Activated naive CD8-positive, alpha-beta T cell treated with anti-CD3 and anti-CD28 coated beads for 36 hours (primary cell): ENCODE measurements around the gene B3GNT9. TPM values are rescaled to one million over a fixed set of nuclear protein-coding genes. Genes with fewer than 3 reads are reported as not detected.
"Not testable (repeated sequence)": the region's sequence is repeated elsewhere in the genome, so short reads cannot be mapped to it uniquely, and the experiment has no call there.

ENCODE experiments used
- DNase-seq: peaks from one replicate; pipeline ENCODE4 v3.0.0; 2021
- H3K27ac Mint-ChIP-seq: one replicate; pipeline ENCODE4 v1.8.0; 2022; ENCODE audit warnings: mild to moderate bottlenecking, moderate library complexity, mixed read lengths
- H3K27me3 Mint-ChIP-seq: one replicate; pipeline ENCODE4 v1.8.0; 2022; ENCODE audit warnings: mild to moderate bottlenecking, mixed read lengths
- H3K36me3 Mint-ChIP-seq: one replicate; pipeline ENCODE4 v1.8.0; 2021; ENCODE audit warnings: mild to moderate bottlenecking, mixed read lengths
- H3K4me1 Mint-ChIP-seq: one replicate; pipeline ENCODE4 v1.8.0; 2021; ENCODE audit warnings: mixed read lengths
- H3K4me3 Mint-ChIP-seq: one replicate; pipeline ENCODE4 v1.8.0; 2022; ENCODE audit warnings: mild to moderate bottlenecking, moderate library complexity, mixed read lengths
- H3K9me3 Mint-ChIP-seq: one replicate; pipeline ENCODE4 v1.8.0; 2022; ENCODE audit warnings: mixed read lengths
- total RNA-seq, 2 experiments: library from RNA; stranded (reverse); gene quantifications; one replicate each; pipeline ENCODE4 v1.2.3, GENCODE V29; 2021

The B3GNT9 gene
- total RNA-seq, 2 experiments from 2014 or later: 1.5 to 1.7 TPM

DNA sequence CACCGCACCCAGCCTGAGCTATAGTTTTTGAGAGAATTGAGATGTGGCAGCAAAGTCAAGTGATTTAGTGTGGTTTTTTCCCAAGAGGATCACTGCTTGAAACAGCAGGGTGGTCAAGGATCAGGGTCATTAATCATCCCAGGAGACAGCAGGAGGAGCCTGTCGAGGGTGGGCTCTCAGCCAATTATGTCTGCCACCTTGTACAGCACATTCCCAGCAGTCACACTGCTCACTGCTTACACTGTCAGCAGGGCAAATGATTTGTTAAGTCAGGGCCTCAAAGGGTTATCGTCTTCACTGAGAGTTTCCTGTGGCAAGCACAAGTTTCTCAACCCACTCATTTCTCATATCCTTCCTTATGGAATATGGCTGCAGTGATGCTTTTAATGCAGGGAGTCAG, 13.2 kb downstream of the B3GNT9 start:
- H3K36me3 Mint-ChIP-seq: peaks cover 35% of the 10 kb centered on the region

DNA sequence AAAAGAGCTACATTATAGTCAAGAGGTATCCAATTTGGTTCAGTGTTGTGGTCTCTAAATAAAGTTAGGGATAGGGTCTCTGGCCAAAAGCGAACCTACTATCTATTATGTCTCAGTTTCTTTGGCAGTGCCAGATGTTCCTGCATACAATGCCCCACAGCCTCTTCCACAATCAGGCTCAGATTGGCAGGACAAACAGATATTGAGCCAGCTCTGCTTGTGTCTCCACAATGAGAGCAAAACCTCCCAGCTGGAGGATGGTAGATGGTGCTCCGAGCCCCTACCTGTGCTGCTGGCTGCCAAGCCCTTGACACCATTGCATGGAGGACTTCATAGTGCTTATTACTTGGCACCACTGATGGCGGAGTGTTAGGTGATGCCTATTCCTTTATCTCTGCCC, 21.4 kb downstream of the B3GNT9 start:
- H3K27me3 Mint-ChIP-seq: no peaks in the 10 kb centered on the region
- H3K27ac Mint-ChIP-seq: no peak overlapping the region
- no peaks in the 10 kb centered on the region for H3K9me3 Mint-ChIP-seq
- no peak overlapping the region for H3K4me3 Mint-ChIP-seq
- no peaks in the 10 kb centered on the region for H3K4me1 Mint-ChIP-seq
- DNase-seq: no peak
- H3K36me3 Mint-ChIP-seq: peaks cover 23% of the 10 kb centered on the region

More for the DNA sequence above, 13.2 kb downstream of the B3GNT9 start:
- no peak for DNase-seq
- H3K9me3 Mint-ChIP-seq: no peaks in the 10 kb centered on the region
- H3K27me3 Mint-ChIP-seq: no peaks in the 10 kb centered on the region
- H3K4me3 Mint-ChIP-seq: no peak overlapping the region
- H3K4me1 Mint-ChIP-seq: no peaks in the 10 kb centered on the region
- H3K27ac Mint-ChIP-seq: no peak overlapping the region

DNA sequence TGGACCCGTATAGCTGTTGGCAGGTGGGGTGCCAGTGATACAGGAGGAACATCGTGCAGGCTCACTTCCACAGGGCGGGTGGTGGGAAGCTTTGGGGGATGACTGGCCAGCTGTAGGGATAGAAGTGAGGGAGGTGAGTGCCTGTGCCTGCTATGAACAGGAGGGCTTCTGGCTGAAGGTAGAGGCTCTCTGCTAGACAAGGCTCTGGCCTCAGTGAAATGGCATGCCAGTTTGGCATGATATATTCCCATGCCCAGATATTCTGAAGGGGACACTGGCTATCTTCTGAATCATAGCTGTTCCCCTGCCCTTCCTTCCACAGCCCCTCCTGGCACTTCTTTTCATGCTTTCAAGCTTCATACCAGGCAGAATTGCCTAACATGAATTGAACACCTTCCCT, 21.9 kb downstream of the B3GNT9 start:
- Mint-ChIP-seq H3K9me3 (no peaks in the 10 kb centered on the region), H3K36me3 (peaks cover 22% of the 10 kb centered on the region), H3K27me3 (no peaks in the 10 kb centered on the region), H3K27ac (no peak overlapping the region), H3K4me3 (no peak overlapping the region), H3K4me1 (no peaks in the 10 kb centered on the region)
- no peak for DNase-seq

DNA sequence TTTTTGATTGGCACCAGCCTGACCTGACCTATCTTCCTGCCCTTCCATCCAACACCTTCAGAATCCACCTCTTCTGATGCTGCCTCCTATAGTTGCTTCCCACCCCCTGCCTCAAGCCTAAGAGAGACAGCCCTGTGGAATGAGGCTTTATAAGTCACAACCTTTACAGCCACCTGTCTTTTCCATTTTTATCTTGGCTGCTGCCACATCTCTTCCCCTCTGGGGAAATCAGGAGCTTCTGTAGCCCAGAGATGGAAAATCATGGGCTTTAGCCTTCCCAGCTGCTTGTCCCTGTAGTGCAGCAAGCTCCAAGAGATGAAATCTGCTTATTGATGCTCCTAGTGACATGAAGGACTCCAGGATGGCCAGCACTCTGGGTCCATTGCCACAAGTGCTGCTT, 22.4 kb downstream of the B3GNT9 start:
- Mint-ChIP-seq H3K27ac (no peak overlapping the region), H3K4me3 (no peak overlapping the region), H3K36me3 (peaks cover 23% of the 10 kb centered on the region), H3K27me3 (no peaks in the 10 kb centered on the region), H3K9me3 (no peaks in the 10 kb centered on the region), H3K4me1 (no peaks in the 10 kb centered on the region)
- no peak for DNase-seq

DNA sequence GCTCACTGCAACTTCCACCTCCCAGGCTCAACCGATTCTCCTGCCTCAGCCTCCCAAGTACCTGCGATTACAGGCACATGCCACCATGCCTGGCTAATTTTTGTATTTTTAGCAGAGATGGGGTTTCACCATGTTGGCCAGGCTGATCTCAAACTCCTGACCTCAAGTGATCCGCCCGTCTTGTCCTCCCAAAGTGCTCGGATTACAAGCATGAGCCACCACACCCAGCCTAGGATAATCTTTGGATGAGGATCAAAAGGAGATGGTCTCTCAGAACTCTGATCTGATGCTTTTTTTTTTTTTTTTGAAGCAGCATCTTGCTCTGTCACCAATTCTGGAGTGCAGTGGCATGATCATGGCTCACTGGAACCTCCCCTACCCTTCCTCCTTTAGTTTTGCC, 28.0 kb downstream of the B3GNT9 start:
- H3K4me1 Mint-ChIP-seq, H3K27ac Mint-ChIP-seq, H3K4me3 Mint-ChIP-seq, H3K9me3 Mint-ChIP-seq, H3K27me3 Mint-ChIP-seq, DNase-seq: not testable (repeated sequence)
- H3K36me3 Mint-ChIP-seq: peaks cover 26% of the 10 kb centered on the region

DNA sequence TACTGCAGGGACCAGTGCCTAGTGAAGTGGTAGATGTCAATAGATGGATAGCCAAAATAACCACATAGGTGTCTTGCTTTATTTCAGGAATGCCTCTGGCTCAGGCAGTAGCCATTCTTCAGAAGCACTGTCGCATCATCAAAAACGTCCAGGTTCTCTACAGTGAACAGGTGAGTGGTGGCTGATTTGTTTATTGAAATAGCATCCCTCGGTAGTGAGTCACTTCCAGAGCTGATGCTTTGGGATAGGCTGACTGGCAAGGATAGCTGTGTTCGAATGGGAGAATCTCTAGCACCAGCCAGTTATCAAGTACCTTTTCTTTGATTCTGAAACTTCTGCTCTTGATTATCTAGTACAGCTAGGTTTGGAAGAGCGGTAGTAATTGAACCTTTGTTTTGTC, 30.8 kb downstream of the B3GNT9 start:
- no peaks in the 10 kb centered on the region for H3K9me3 Mint-ChIP-seq
- peaks cover 19% of the 10 kb centered on the region for H3K36me3 Mint-ChIP-seq
- no peak for DNase-seq
- no peaks in the 10 kb centered on the region for H3K27me3 Mint-ChIP-seq
- H3K4me3 Mint-ChIP-seq: no peak overlapping the region
- no peaks in the 10 kb centered on the region for H3K4me1 Mint-ChIP-seq
- H3K27ac Mint-ChIP-seq: no peak overlapping the region

DNA sequence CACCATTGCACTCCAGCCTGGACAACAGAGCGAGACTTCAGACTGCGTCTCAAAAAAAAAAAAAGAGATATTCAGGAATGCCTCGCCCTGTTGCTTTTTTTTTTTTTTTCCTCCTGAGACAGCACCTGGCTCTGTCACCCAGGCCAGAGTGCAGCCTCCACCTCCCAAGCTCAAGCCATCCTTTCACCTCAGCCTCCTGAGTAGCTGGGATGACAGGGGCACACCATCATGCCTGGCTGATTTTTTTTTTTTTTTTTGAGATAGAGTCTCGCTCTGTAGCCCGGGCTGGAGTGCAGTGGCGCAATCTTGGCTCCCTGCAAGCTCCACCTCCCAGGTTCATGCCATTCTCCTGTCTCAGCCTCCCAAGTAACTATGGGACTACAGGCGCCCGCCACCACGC, 33.1 kb downstream of the B3GNT9 start:
- Mint-ChIP-seq H3K27ac (no peak overlapping the region), H3K9me3 (no peaks in the 10 kb centered on the region), H3K36me3 (peaks cover 10% of the 10 kb centered on the region), H3K27me3 (no peaks in the 10 kb centered on the region), H3K4me3 (no peak overlapping the region), H3K4me1 (peaks cover 5% of the 10 kb centered on the region)
- no peak for DNase-seq

DNA sequence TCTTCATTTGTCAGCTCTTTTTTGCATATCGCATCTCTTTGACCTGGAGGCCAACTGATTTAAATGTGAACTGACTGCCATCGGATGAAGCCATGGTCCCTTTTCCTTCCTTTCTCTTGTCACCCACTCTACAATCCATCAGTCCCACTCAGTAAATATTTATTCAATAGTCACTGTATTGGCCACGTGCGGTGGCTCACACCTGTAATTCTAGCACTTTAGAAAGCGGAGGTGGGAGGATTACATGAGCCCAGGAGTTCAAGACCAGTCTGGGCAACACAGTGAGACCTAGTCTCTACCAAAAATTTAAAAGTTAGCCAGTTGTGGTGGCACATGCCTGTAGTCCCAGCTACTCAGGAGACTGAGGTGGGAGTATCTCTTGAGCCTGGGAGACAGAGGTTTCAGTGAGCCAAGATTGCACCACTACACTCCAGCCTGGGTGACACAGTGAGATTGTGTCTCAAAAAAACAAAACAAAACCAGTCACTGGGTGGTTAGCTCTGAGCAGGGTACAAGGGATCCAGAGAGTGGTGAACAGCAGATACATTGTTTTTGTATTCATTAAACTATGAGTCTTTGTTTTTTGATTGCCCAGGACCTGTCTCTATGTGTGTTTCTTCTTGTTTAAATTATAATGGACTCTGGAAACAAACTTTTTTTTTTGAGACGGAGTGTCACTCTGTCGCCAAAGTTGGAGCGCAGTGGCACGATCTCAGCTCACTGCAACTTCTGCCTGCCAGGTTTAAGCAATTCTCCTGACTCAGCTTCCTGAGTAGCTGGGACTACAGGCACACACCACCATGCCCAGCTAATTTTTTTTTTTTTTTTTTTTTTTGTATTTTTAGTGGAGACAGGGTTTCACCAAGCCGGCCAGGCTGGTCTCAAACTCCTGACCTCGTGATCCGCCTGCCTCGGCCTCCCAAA, 34.1 kb downstream of the B3GNT9 start:
- H3K4me1 Mint-ChIP-seq: peaks cover 12% of the 10 kb centered on the region
- no peaks in the 10 kb centered on the region for H3K27me3 Mint-ChIP-seq
- DNase-seq: no peak
- peaks cover 7% of the 10 kb centered on the region for H3K36me3 Mint-ChIP-seq
- no peak overlapping the region for H3K27ac Mint-ChIP-seq
- H3K4me3 Mint-ChIP-seq: no peak overlapping the region
- no peaks in the 10 kb centered on the region for H3K9me3 Mint-ChIP-seq

DNA sequence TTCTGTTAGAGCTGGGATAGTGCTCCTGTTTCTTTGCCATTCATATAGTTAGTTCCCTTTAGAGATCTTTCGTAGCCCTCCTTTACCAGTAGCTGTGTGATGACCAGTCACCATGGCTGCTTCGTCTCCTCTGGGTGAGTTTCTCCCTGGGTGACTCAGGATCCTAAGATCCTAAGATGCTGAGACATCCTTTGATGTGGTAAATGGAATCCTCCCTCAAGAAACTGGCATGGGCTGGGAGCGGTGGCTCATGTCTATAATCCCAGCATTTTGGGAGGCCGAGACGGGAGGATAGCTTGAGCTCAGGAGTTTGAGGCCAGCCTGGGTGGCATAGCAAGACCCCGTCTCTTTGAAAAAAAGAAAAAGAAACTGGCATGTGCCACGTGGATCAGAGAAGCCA, 35.2 kb downstream of the B3GNT9 start:
- Mint-ChIP-seq H3K27me3 (no peaks in the 10 kb centered on the region), H3K9me3 (no peaks in the 10 kb centered on the region), H3K4me3 (no peak overlapping the region), H3K36me3 (peaks cover 4% of the 10 kb centered on the region), H3K4me1 (peaks cover 20% of the 10 kb centered on the region), H3K27ac (no peak overlapping the region)
- no peak for DNase-seq

DNA sequence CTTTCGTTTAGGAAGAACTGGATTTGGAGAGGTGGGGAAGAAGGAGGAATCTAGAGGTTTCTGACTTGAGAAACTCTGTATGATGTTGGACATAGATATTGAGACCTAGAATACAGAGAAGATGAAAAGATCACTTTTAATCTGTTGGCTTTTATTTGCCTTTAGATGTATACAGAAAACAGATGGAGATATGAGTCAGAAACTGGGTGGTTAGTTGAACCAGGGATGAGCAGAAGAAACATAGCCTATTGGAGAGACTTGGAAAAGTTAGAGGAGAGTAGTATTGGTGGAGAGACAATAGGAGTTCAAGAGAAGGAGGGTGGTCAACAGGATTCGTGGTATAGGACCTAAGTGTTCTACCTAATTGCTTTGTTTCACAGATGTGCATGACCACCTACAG, 36.0 kb downstream of the B3GNT9 start:
- H3K9me3 Mint-ChIP-seq: no peaks in the 10 kb centered on the region
- no peaks in the 10 kb centered on the region for H3K27me3 Mint-ChIP-seq
- no peak overlapping the region for H3K27ac Mint-ChIP-seq
- no peak overlapping the region for H3K4me3 Mint-ChIP-seq
- no peak for DNase-seq
- H3K36me3 Mint-ChIP-seq: peaks cover 1% of the 10 kb centered on the region
- peaks cover 20% of the 10 kb centered on the region for H3K4me1 Mint-ChIP-seq

DNA sequence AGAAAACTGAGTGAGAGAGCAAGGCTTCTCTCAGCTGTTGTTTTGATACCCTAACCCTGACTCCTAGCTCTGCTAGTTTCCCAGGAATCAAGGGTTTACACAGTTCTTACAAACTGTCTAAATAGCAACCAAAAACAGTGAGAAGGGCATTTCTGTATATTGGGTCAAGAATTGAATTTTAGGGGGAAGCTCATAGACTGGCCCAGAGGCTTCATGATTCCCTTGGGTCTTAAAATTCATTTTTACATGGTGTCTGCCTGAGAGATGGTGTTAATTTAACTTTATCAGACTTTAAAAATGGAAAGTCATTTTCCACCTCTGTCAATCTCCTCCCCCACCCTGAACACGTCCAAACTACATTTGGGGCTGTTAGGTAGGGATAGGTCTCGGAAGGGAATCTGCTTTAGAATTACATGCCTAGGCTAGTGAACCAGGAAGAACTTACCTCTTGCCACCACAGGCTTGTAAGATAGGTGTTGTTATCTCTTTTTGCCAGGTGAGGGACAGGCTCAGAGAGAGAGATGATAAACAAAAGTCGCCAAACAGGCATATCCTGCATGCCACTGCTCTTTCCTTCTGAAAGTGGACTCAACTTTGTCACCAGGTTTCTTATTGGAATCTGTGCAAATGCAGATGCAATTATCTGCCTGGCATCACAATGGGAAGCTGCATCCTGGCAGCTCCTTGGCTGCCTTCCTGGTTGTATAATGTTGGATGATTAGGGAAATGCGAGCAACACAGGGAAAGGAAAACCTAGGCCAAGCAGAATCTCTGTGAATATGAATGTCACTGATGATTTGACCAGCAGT, 38.0 kb downstream of the B3GNT9 start:
- Mint-ChIP-seq H3K36me3 (peaks cover 1% of the 10 kb centered on the region), H3K27ac (no peak overlapping the region), H3K4me1 (peaks cover 25% of the 10 kb centered on the region), H3K27me3 (no peaks in the 10 kb centered on the region), H3K4me3 (no peak overlapping the region), H3K9me3 (no peaks in the 10 kb centered on the region)
- DNase-seq: no peak

DNA sequence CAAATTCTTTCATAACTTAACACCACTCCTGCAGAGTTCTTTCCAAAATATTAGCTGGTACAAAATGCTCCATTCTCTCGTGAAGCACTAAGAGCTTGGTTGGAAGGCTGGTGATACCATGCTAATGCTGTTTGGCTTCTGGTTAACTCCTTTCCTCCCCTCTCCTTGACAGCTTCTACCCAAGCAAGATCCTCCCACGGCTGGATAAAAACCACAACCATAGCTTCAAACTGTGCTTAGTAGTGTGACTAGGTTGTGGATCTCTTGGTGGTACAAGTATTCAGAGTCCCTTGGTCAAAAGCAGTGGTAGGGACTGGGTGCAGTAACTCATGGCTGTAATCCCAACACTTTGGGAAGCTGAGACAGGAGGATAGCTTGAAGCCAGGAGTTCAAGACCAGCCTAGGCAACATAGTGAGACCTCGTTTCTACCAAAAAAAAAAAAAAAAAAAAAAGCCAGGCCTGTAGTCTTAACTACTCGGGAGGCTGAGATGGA, 38.8 kb downstream of the B3GNT9 start:
- no peak overlapping the region for H3K27ac Mint-ChIP-seq
- H3K36me3 Mint-ChIP-seq: peaks cover 1% of the 10 kb centered on the region
- H3K27me3 Mint-ChIP-seq: no peaks in the 10 kb centered on the region
- no peak overlapping the region for H3K4me3 Mint-ChIP-seq
- DNase-seq: no peak
- H3K9me3 Mint-ChIP-seq: no peaks in the 10 kb centered on the region
- peaks cover 25% of the 10 kb centered on the region for H3K4me1 Mint-ChIP-seq

DNA sequence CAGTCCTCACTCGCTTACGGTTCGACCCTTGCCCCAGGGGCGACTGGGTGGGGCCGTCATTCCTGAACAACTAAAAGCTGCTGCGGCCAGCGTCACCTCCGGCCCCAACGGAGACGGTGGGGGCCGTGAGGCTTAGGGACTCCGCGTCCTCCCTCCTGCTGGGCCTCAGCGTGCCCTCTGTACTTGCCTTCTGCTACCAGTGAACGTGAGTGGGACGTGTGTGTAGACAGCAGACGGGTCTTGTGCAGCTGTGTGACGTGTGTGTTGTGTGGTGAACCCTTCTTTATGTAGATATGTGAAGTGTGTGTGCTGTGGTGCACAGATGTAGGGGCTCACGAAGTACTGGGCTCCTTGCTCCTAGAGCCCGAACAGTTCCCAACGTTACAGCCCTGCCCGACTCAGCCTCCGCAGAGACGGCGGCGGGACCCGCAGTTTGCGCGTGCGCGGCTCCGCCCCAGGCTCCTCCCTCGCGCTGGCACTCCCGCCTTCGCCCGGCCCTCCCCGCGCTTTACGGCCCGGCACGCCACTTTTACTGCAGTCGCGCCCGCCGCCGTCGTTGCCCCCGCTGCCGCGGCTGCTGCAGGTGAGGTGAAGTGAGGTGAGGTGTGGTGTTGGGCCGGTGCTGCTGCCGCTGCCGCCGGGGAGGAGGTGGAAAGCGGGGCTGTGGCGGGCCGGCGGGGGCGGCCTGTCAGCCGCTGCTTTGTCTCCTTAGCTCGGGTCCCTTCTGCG, 41.2 kb downstream of the B3GNT9 start, which contains the start of gene PHAF1:
TSS of gene PHAF1 (plus strand) at position 535 of the 729 bp plus-strand sequence. CDS start 235 bp downstream, outside the sequence.
- H3K4me3 Mint-ChIP-seq: peak within 1 kb of the TSS; percentile 97
- peaks cover 1% of the 10 kb centered on the region for H3K36me3 Mint-ChIP-seq
- H3K9me3 Mint-ChIP-seq: no peaks in the 10 kb centered on the region
- peak within 1 kb of the TSS; percentile 78 for H3K27ac Mint-ChIP-seq
- H3K4me1 Mint-ChIP-seq: peaks cover 25% of the 10 kb centered on the region
- DNase-seq: peak; percentile 97
- no peaks in the 10 kb centered on the region for H3K27me3 Mint-ChIP-seq

DNA sequence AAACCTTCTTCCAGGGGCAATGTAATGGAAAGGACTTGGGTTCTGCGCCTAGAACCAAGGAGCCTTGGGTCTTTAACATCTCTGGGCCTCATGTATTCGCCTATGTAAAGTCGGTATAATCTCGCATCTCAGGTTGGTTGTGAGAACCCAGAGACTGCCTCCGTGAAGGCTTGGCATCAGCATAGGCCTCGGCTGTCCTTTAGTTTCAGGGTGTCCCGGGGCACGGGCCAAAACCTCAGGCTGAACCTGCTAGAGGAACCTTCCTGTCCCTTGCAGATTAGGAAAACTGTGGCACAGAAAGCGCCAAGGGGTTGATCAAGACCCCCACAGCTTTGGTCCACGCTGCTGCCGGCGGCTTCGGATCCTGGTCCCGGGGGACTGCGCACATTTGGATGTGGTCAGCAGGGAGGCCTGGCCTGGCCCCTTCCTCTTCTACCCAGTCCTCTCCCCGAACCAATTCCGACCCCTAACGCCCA, 41.8 kb downstream of the B3GNT9 start:
- Mint-ChIP-seq H3K4me1 (peaks cover 21% of the 10 kb centered on the region), H3K4me3 (peak overlapping the region; percentile 97), H3K27me3 (no peaks in the 10 kb centered on the region), H3K9me3 (no peaks in the 10 kb centered on the region), H3K36me3 (peaks cover 1% of the 10 kb centered on the region), H3K27ac (no peak overlapping the region)
- no peak for DNase-seq

DNA sequence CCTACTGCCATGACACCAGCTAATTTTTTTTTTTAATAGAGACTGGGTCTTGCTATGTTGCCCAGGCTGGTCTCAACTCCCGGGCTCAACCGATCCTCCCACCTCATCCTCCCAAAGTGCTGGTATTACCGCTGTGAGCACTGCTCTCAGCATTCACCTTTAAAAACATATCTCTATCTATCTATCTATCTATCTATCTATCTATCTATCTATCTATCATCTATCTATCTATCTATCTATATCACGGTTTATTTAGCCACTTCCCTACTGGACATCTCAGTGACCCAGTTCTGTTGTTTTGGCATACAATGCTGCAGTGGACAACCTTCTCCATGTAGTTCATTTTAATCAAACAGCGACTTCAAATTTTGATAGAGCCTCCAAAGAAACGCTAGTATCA, 42.3 kb downstream of the B3GNT9 start:
- no peak overlapping the region for H3K4me3 Mint-ChIP-seq
- peaks cover 20% of the 10 kb centered on the region for H3K4me1 Mint-ChIP-seq

More for the DNA sequence above, 42.3 kb downstream of the B3GNT9 start:
- H3K27me3 Mint-ChIP-seq: no peaks in the 10 kb centered on the region
- DNase-seq: no peak
- no peaks in the 10 kb centered on the region for H3K9me3 Mint-ChIP-seq
- no peak overlapping the region for H3K27ac Mint-ChIP-seq
- peaks cover 1% of the 10 kb centered on the region for H3K36me3 Mint-ChIP-seq
